GM06990 (cell line): Measurements from ENCODE around the gene WDTC1.
"Not testable (repeated sequence)": the region's sequence is repeated elsewhere in the genome, so short reads cannot be mapped to it uniquely, and the experiment has no call there.

Source experiments
- DNase-seq: peaks from one replicate; pipeline ENCODE4 v3.0.0-alpha.2; 2011; ENCODE audit not compliant: insufficient read length; ENCODE audit errors: extremely low read depth
- H3K27me3 ChIP-seq: replicated peaks from 2 replicates; pipeline ENCODE4 v1.6.0; 2011; ENCODE audit warnings: low read length; ENCODE audit not compliant: control insufficient read depth, insufficient read depth
- H3K36me3 ChIP-seq: 2 replicates; pipeline ENCODE4 v1.5.1; 2011; ENCODE audit warnings: low read length; ENCODE audit not compliant: control insufficient read depth, insufficient read depth
- H3K4me3 ChIP-seq: replicated peaks from 2 replicates; pipeline ENCODE4 v1.5.1; 2011; ENCODE audit warnings: low read depth, mild to moderate bottlenecking, control low read depth, low read length
- TF ChIP-seq, protein P1 (sequence below): IDR thresholded peaks from 2 replicates; pipeline ENCODE4 v1.5.1; 2011; ENCODE audit warnings: low read length, control low read depth, mild to moderate bottlenecking, inconsistent platforms; ENCODE audit not compliant: insufficient read depth, poor library complexity, severe bottlenecking

Gene WDTC1

DNA sequence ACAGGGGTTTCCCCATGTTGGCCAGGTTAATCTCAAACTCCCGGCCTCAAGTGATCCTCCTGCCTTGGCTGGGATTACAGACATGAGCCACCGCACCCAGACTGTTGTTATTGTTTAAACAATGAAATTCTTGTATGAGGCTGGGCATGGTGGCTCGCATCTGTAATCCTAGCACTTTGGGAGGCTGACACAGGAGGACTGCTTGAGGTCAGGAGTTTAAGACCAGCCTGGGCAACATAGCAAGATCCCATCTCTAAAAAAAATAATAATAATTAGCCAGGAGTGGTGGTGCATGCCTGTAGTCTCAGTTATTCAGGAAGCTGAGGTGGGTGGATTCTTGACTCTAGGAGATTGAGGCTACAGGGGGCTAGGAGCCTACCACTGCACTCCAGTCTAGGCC is 6.7 kb upstream of the WDTC1 start:
- no peaks in the 10 kb centered on the region for H3K36me3 ChIP-seq
- no peak for DNase-seq
- H3K4me3 ChIP-seq, result no peak overlapping the region
- TF ChIP-seq, protein P1, sequence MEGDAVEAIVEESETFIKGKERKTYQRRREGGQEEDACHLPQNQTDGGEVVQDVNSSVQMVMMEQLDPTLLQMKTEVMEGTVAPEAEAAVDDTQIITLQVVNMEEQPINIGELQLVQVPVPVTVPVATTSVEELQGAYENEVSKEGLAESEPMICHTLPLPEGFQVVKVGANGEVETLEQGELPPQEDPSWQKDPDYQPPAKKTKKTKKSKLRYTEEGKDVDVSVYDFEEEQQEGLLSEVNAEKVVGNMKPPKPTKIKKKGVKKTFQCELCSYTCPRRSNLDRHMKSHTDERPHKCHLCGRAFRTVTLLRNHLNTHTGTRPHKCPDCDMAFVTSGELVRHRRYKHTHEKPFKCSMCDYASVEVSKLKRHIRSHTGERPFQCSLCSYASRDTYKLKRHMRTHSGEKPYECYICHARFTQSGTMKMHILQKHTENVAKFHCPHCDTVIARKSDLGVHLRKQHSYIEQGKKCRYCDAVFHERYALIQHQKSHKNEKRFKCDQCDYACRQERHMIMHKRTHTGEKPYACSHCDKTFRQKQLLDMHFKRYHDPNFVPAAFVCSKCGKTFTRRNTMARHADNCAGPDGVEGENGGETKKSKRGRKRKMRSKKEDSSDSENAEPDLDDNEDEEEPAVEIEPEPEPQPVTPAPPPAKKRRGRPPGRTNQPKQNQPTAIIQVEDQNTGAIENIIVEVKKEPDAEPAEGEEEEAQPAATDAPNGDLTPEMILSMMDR, result no peak
- no peaks in the 10 kb centered on the region for H3K27me3 ChIP-seq

DNA sequence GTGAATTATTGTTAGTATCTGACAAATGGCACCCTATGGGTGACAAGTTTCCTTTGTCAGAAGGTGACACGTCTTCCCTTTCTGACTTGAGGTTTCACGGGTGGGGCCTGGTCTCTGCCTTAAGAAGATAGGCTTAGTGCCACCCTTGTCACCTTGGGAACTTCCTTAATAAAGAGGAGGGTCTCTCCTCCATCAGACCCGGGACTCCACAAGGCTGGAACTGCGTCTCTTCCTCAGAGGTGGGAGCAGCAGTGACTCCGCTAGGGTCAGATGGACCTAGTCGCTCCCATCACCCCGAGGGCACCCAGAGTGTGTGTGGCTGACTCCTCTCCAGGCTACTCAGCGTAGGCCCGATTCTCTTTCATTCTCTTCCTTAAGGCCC is 774 bp upstream of the WDTC1 start:
- TF ChIP-seq, protein P1, result no peak
- Histone ChIP-seq H3K27me3 (no peaks in the 10 kb centered on the region), H3K4me3 (peak overlapping the region; percentile 43), H3K36me3 (no peaks in the 10 kb centered on the region)
- no peak for DNase-seq

DNA sequence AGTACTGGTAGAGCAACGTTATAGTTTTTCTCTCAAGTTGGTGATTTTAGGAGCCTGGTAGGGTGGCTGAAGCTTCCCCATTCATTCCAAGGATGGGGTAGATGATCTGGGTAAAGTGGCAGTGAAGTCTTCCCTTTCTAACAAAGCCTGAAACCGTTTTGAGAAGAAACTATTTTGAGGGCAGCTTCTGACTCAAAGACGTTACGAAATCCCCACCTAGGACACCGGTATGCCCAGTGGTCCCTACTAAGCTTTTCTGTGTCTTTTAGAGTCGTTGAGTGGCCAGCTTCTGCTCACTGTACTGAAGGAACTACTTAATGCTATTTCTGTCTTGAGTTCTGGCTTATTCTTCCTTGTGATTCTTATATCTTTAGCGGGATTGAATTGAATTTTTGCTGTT is 1.4 kb downstream of the WDTC1 start:
- Histone ChIP-seq H3K4me3 (peak overlapping the region; percentile 67), H3K36me3 (no peaks in the 10 kb centered on the region), H3K27me3 (no peaks in the 10 kb centered on the region)
- TF ChIP-seq, protein P1, result no peak
- no peak for DNase-seq

DNA sequence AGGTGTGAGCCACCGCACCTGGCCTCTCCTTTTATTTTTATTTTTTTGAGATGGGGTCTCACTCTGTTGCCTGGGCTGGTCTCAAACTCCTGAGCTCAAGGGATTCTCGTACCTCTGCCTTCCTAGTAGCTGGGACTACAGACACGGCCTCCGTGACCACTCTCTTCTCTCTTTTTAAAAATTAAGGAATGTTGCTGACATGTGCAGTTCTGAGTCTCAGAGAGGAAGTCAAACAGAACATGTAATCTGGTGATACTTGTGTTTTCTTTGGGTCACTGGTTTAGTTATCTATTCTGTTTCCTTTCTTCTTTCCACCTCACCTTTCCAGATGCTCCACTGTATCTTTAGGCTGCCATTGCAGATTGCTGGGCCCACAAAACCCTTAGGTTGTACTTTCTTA is 2.7 kb downstream of the WDTC1 start:
- DNase-seq, result no peak
- Histone ChIP-seq H3K27me3 (no peaks in the 10 kb centered on the region), H3K4me3 (no peak overlapping the region), H3K36me3 (no peaks in the 10 kb centered on the region)
- TF ChIP-seq, protein P1, result no peak

DNA sequence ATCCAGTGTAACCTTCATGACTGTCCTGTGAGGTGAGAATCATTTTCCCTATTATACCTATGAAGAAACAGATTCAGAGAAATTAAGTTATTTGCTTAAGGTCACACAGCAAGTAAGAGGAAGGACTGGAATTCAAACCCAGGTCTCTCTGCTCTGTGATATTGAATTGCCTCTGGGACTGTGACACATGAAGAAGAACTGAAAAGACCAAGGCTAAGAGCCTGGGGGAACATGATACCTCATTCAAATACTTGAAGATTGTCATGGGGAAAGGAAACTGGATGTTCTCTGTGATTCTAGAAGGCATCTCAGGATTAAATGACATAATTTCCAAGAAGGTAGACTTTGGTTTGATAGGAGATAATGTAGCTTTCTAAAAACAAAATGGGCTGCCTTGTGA is 3.6 kb downstream of the WDTC1 start:
- DNase-seq, result no peak
- H3K36me3 ChIP-seq, result no peaks in the 10 kb centered on the region
- no peak overlapping the region for H3K4me3 ChIP-seq
- no peaks in the 10 kb centered on the region for H3K27me3 ChIP-seq
- TF ChIP-seq, protein P1, result no peak

DNA sequence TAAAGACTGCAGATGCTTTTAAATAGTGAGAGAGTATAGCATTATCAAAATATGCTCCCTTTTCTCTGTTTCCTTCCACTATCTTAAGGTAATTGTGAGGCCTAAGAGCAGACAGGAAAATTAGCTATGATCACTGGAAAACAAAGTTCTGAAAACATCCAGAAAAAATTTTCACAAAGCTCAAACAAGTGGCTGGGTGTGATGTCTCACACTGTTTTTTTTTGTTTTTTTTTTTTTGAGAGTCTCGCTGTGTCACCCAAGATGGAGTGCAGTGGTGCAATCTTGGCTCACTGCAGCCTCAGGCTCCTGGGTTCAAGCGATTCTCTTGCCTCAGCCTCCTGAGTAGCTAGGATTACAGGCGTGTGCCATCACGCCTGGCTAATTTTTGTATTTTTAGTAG is 7.2 kb downstream of the WDTC1 start:
- H3K27me3 ChIP-seq, result no peaks in the 10 kb centered on the region
- no peak overlapping the region for H3K4me3 ChIP-seq
- no peak for DNase-seq
- TF ChIP-seq, protein P1, result no peak
- no peaks in the 10 kb centered on the region for H3K36me3 ChIP-seq

DNA sequence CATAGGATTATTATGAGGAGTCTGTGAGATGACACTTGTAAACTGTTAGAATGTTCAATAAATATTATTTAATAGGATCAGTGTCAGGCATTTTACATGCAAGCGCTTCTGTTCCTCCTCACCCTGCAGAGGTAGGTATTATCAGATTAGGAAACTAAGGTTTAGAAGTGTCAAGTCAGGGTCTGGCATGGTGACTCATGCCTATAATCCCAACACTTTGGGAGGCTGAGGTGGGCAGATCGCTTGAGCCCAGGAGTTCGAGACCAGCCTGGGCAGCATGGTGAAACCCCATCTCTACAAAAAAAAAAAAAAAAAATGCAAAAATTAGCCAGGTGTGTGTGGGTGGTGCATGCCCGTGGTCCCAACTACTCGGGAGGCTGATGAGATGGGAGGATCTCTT is 9.2 kb downstream of the WDTC1 start:
- H3K36me3 ChIP-seq, DNase-seq: not testable (repeated sequence)

More for the DNA sequence above, 9.2 kb downstream of the WDTC1 start:
- H3K27me3 ChIP-seq, H3K4me3 ChIP-seq: not testable (repeated sequence)
